GM12874 (cell line): ENCODE data around the gene CCDC127.

Experiments used
- TF ChIP-seq, protein P1 (sequence below): IDR thresholded peaks from 2 replicates; pipeline ENCODE4 v1.5.1; 2011; ENCODE audit warnings: low read depth, mild to moderate bottlenecking, control low read depth, low read length, moderate library complexity; ENCODE audit not compliant: insufficient read depth

The CCDC127 gene

DNA sequence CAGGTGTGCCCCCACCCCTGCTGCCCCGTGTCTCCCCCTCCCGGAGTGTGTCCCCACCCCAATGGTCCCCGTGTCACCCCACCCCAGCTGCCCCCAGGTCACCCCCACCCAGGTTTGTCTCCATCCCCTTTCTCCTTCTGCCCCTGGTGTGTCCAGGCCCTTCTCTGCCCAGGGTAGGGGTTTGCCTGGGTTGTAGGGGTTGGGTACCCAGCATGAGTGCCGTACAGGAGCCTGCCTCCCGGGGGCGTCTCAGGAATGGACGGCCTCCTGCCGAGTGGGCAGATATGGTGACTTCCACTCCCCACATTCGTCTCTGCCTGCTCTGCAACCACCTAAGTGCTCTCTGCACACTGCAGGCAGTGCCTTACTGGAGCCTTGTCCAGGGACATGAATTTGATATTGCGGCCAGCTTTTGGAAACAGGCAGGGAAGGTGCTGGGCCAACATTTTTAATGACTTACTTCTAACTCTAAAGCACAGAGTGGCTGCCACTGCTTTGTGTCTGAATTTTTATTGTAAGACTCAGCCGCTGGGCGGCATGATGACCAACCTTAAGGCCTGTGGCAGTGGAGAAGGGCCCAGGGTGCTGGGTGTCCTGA lies 20.0 kb downstream of the CCDC127 start:
- TF ChIP-seq, protein P1, sequence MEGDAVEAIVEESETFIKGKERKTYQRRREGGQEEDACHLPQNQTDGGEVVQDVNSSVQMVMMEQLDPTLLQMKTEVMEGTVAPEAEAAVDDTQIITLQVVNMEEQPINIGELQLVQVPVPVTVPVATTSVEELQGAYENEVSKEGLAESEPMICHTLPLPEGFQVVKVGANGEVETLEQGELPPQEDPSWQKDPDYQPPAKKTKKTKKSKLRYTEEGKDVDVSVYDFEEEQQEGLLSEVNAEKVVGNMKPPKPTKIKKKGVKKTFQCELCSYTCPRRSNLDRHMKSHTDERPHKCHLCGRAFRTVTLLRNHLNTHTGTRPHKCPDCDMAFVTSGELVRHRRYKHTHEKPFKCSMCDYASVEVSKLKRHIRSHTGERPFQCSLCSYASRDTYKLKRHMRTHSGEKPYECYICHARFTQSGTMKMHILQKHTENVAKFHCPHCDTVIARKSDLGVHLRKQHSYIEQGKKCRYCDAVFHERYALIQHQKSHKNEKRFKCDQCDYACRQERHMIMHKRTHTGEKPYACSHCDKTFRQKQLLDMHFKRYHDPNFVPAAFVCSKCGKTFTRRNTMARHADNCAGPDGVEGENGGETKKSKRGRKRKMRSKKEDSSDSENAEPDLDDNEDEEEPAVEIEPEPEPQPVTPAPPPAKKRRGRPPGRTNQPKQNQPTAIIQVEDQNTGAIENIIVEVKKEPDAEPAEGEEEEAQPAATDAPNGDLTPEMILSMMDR: no peak

GRCh38 chr5:196350-196749 lies 21.6 kb downstream of the CCDC127 start:
- TF ChIP-seq, protein P1: no peak

- TF ChIP-seq, protein P1: no peak
Measured at GRCh38 chr5:195401-196160, 22.4 kb downstream of the CCDC127 start.

DNA sequence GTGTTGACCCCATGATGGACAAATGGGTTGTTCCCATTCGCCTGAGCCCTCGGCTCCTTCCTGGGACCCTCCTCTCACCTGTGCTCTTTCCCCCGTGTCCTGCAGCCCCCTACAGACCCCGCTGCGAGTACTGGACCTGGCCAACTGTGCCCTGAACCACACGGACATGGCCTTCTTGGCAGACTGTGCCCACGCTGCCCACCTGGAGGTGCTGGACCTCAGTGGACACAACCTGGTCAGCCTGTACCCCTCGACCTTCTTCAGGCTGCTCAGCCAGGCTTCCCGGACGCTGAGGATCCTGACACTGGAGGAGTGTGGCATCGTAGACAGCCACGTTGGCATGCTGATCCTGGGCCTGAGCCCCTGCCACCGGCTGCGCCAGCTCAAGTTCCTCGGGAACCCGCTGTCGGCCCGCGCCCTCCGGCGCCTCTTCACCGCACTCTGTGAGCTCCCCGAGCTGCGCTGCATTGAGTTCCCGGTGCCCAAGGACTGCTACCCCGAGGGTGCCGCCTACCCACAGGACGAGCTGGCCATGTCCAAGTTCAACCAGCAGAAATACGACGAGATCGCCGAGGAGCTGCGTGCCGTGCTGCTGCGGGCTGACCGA lies 23.2 kb downstream of the CCDC127 start:
- TF ChIP-seq, protein P1: no peak

GRCh38 chr5:194102-194501 lies 23.9 kb downstream of the CCDC127 start:
- TF ChIP-seq, protein P1: no peak

- TF ChIP-seq, protein P1: no peak
Measured at GRCh38 chr5:192970-193831, 24.8 kb downstream of the CCDC127 start.

- TF ChIP-seq, protein P1: no peak
Measured at GRCh38 chr5:192691-192969, 25.3 kb downstream of the CCDC127 start.
